ENCODE results near the gene GBF1. TPM values are rescaled to one million over a fixed set of nuclear protein-coding genes. Genes with fewer than 3 reads are reported as not detected.

GBF1 gene
- total RNA-seq, 2 experiments from 2014 or later = 40.1 to 40.6 TPM

GRCh38 chr10:102408728-102409603 lies 163.6 kb downstream of the GBF1 start:
- Mint-ChIP-seq H3K27me3 (peaks cover 29% of the 10 kb centered on the region), H3K9me3 (no peaks in the 10 kb centered on the region), H3K36me3 (no peaks in the 10 kb centered on the region), H3K27ac (no peak overlapping the region), H3K4me3 (peak overlapping the region; percentile 74), H3K4me1 (peaks cover 23% of the 10 kb centered on the region)
- DNase-seq (peak; percentile 72), ATAC-seq (ENCODE audit: low read depth) (peak; percentile 59)
- POLR2A ChIA-PET = interaction anchor here (1.0 to 3.4 kb wide), 4 partner anchors 10 to 24 kb away, joined by 3 to 20 read pairs (median 6); partner anchors contain the start of genes CUEDC2 and FBXL15

GRCh38 chr10:102409604-102410428 lies 164.5 kb downstream of the GBF1 start:
- no peak for ATAC-seq (ENCODE audit: low read depth)
- Mint-ChIP-seq H3K36me3 (no peaks in the 10 kb centered on the region), H3K27me3 (peaks cover 35% of the 10 kb centered on the region), H3K4me3 (peak overlapping the region; percentile 74), H3K27ac (peak overlapping the region; percentile 11), H3K4me1 (peaks cover 23% of the 10 kb centered on the region), H3K9me3 (no peaks in the 10 kb centered on the region)
- POLR2A ChIA-PET = interaction anchor here (1.0 to 3.4 kb wide), 4 partner anchors 11 to 23 kb away, joined by 3 to 20 read pairs (median 6); partner anchors contain the start of genes CUEDC2 and FBXL15
- DNase-seq = peak; percentile 34

GRCh38 chr10:102410429-102411073 lies 165.2 kb downstream of the GBF1 start:
- Mint-ChIP-seq H3K36me3 (no peaks in the 10 kb centered on the region), H3K27ac (no peak overlapping the region)
- no peak for ATAC-seq (ENCODE audit: low read depth)

GRCh38 chr10:102411341-102412255 lies 166.3 kb downstream of the GBF1 start:
- H3K4me3 Mint-ChIP-seq = peak overlapping the region; percentile 62
- DNase-seq (peak; percentile 28), ATAC-seq (ENCODE audit: low read depth) (no peak)
- H3K4me1 Mint-ChIP-seq = peaks cover 20% of the 10 kb centered on the region
- H3K9me3 Mint-ChIP-seq = no peaks in the 10 kb centered on the region
- H3K27me3 Mint-ChIP-seq = peaks cover 39% of the 10 kb centered on the region
- POLR2A ChIA-PET = interaction anchor here (3.4 kb wide), 1 partner anchor 9 kb away, joined by 20 read pairs; the partner anchor contains the start of gene FBXL15
- H3K36me3 Mint-ChIP-seq = no peaks in the 10 kb centered on the region
- peak overlapping the region; percentile 11 for H3K27ac Mint-ChIP-seq

More at GRCh38 chr10:102410429-102411073, 165.2 kb downstream of the GBF1 start:
- Mint-ChIP-seq H3K4me3 (peak overlapping the region; percentile 74), H3K4me1 (peaks cover 22% of the 10 kb centered on the region), H3K9me3 (no peaks in the 10 kb centered on the region), H3K27me3 (peaks cover 35% of the 10 kb centered on the region)
- POLR2A ChIA-PET = interaction anchor here (1.2 to 3.4 kb wide), 3 partner anchors 10 to 22 kb away, joined by 5 to 20 read pairs (median 7); partner anchors contain the start of genes CUEDC2 and FBXL15
- peak; percentile 68 for DNase-seq

GRCh38 chr10:102412293-102412692 lies 167.0 kb downstream of the GBF1 start:
- Mint-ChIP-seq H3K27ac (no peak overlapping the region), H3K4me3 (no peak overlapping the region), H3K27me3 (peaks cover 42% of the 10 kb centered on the region), H3K4me1 (peaks cover 19% of the 10 kb centered on the region), H3K9me3 (no peaks in the 10 kb centered on the region), H3K36me3 (no peaks in the 10 kb centered on the region)
- ATAC-seq (ENCODE audit: low read depth) (no peak), DNase-seq (no peak)
- POLR2A ChIA-PET = interaction anchor here (1.9 to 3.4 kb wide), 2 partner anchors 9 kb away, joined by 5 to 20 read pairs; partner anchors contain the start of gene FBXL15

GRCh38 chr10:102413053-102413705 lies 167.8 kb downstream of the GBF1 start:
- Mint-ChIP-seq H3K4me3 (no peak overlapping the region), H3K4me1 (peaks cover 19% of the 10 kb centered on the region), H3K27me3 (peaks cover 47% of the 10 kb centered on the region), H3K27ac (no peak overlapping the region), H3K9me3 (no peaks in the 10 kb centered on the region), H3K36me3 (no peaks in the 10 kb centered on the region)
- ATAC-seq (ENCODE audit: low read depth) (peak; percentile 31), DNase-seq (no peak)
- POLR2A ChIA-PET = interaction anchor here (1.9 kb wide), 1 partner anchor 9 kb away, joined by 5 read pairs; no protein-coding TSS in a partner anchor

GRCh38 chr10:102413806-102414561 lies 168.7 kb downstream of the GBF1 start:
- ATAC-seq (ENCODE audit: low read depth) (no peak), DNase-seq (no peak)
- H3K9me3 Mint-ChIP-seq = no peaks in the 10 kb centered on the region
- H3K27me3 Mint-ChIP-seq = peaks cover 50% of the 10 kb centered on the region
- POLR2A ChIA-PET = interaction anchor here (1.9 kb wide), 1 partner anchor 8 kb away, joined by 5 read pairs; no protein-coding TSS in a partner anchor
- no peaks in the 10 kb centered on the region for H3K36me3 Mint-ChIP-seq
- H3K4me1 Mint-ChIP-seq = peaks cover 18% of the 10 kb centered on the region
- H3K4me3 Mint-ChIP-seq = no peak overlapping the region
- H3K27ac Mint-ChIP-seq = no peak overlapping the region

- Mint-ChIP-seq H3K4me3 (no peak overlapping the region), H3K27me3 (peaks cover 48% of the 10 kb centered on the region), H3K9me3 (no peaks in the 10 kb centered on the region), H3K36me3 (no peaks in the 10 kb centered on the region), H3K4me1 (peaks cover 20% of the 10 kb centered on the region), H3K27ac (no peak overlapping the region)
- ATAC-seq (ENCODE audit: low read depth) (no peak), DNase-seq (no peak)
- POLR2A ChIA-PET = no interaction called here
Observed at GRCh38 chr10:102414749-102415148, 169.4 kb downstream of the GBF1 start.

GRCh38 chr10:102416283-102416682 lies 171.0 kb downstream of the GBF1 start:
- no peak for ATAC-seq (ENCODE audit: low read depth)
- Mint-ChIP-seq H3K4me1 (peaks cover 24% of the 10 kb centered on the region), H3K36me3 (no peaks in the 10 kb centered on the region), H3K27ac (no peak overlapping the region), H3K4me3 (no peak overlapping the region), H3K27me3 (peaks cover 36% of the 10 kb centered on the region), H3K9me3 (no peaks in the 10 kb centered on the region)
- no peak for DNase-seq
- POLR2A ChIA-PET = no interaction called here

GRCh38 chr10:102416695-102417094 lies 171.4 kb downstream of the GBF1 start:
- POLR2A ChIA-PET = no interaction called here
- peaks cover 24% of the 10 kb centered on the region for H3K4me1 Mint-ChIP-seq

GRCh38 chr10:102418622-102419268 lies 173.4 kb downstream of the GBF1 start, which contains the start of gene PSD:
TSS of gene PSD (minus strand) at chr10:102418785. CDS start at chr10:102417038, 1,747 bp downstream.
- DNase-seq (no peak), ATAC-seq (ENCODE audit: low read depth) (no peak)
- Mint-ChIP-seq H3K27me3 (peaks cover 31% of the 10 kb centered on the region), H3K27ac (peak within 1 kb of the TSS; percentile 7), H3K4me3 (peak within 1 kb of the TSS; percentile 93), H3K4me1 (peaks cover 26% of the 10 kb centered on the region), H3K36me3 (peaks cover 2% of the 10 kb centered on the region), H3K9me3 (no peaks in the 10 kb centered on the region)
- POLR2A ChIA-PET = no interaction called here

More at GRCh38 chr10:102416695-102417094, 171.4 kb downstream of the GBF1 start:
- no peak for DNase-seq
- no peaks in the 10 kb centered on the region for H3K36me3 Mint-ChIP-seq
- ATAC-seq (ENCODE audit: low read depth) = no peak
- no peak overlapping the region for H3K27ac Mint-ChIP-seq
- no peak overlapping the region for H3K4me3 Mint-ChIP-seq
- H3K9me3 Mint-ChIP-seq = no peaks in the 10 kb centered on the region
- H3K27me3 Mint-ChIP-seq = peaks cover 32% of the 10 kb centered on the region
